OCI-LY7 (cell line): ENCODE data around the gene STK4. TPM values are rescaled to one million over a fixed set of nuclear protein-coding genes. Genes with fewer than 3 reads are reported as not detected.

Source experiments
- BruUV-seq: library from RNA; stranded (reverse); fragments of 400-500 nt; replicated peaks from 2 replicates; lab custom pipeline; 2021; lab: Mats Ljungman, UMichigan
- CTCF ChIA-PET: fragments of 300-600 bp; sonication (Branson Sonifier 250); formaldehyde crosslinking; loops from one replicate; lab custom pipeline; 2022; ENCODE audit warnings: antibody characterized with exemption; ENCODE audit not compliant: unreplicated experiment; lab: Charles Lee
- POLR2A ChIA-PET: fragments of 300-600 bp; sonication (Branson Sonifier 250); formaldehyde crosslinking; loops from one replicate; lab custom pipeline; 2022; ENCODE audit warnings: antibody characterized with exemption; lab: Charles Lee
- DNase-seq: peaks from one replicate; pipeline ENCODE4 v3.0.0-alpha.2; 2015; ENCODE audit warnings: low spot score
- H2AFZ ChIP-seq: fragments of 200-600 bp; sonication (generic), shearing (Covaris generic); 2 replicates; pipeline ENCODE4 v1.6.1; 2014; ENCODE audit warnings: mild to moderate bottlenecking, antibody characterized with exemption, low read length, moderate library complexity
- H3K27ac ChIP-seq: fragments of 200-600 bp; sonication (generic); 2 replicates; pipeline ENCODE4 v1.5.1; 2014; ENCODE audit warnings: mixed run types, low read depth, mild to moderate bottlenecking, moderate library complexity, low read length, inconsistent platforms; ENCODE audit not compliant: poor library complexity, severe bottlenecking
- H3K36me3 ChIP-seq: fragments of 200-600 bp; sonication (generic); 2 replicates; pipeline ENCODE4 v1.6.1; 2014; ENCODE audit warnings: mild to moderate bottlenecking, antibody characterized with exemption, low read length, moderate library complexity, mixed read lengths; ENCODE audit not compliant: insufficient read depth
- H3K4me1 ChIP-seq: fragments of 200-600 bp; sonication (generic); 2 replicates; pipeline ENCODE4 v1.5.1; 2014; ENCODE audit warnings: mild to moderate bottlenecking, low read length; ENCODE audit not compliant: insufficient read depth, poor library complexity, severe bottlenecking
- H3K4me2 ChIP-seq: fragments of 200-600 bp; sonication (generic); 2 replicates; pipeline ENCODE4 v1.6.1; 2014; ENCODE audit warnings: mild to moderate bottlenecking, low read length
- H3K4me3 ChIP-seq: fragments of 200-600 bp; sonication (generic); 2 replicates; pipeline ENCODE4 v1.5.1; 2014; ENCODE audit warnings: mild to moderate bottlenecking, low read depth, low read length; ENCODE audit not compliant: poor library complexity, severe bottlenecking
- H3K79me2 ChIP-seq: fragments of 200-600 bp; sonication (generic); 2 replicates; pipeline ENCODE4 v1.6.1; 2016; ENCODE audit warnings: low read depth, mild to moderate bottlenecking, low read length, moderate library complexity, mixed read lengths; ENCODE audit not compliant: insufficient read depth
- H3K9me2 ChIP-seq: fragments of 200-600 bp; sonication (generic); 2 replicates; pipeline ENCODE4 v1.6.1; 2016; ENCODE audit warnings: mild to moderate bottlenecking, low read length, mixed read lengths; ENCODE audit not compliant: insufficient read depth
- H3K9me3 ChIP-seq: fragments of 200-600 bp; sonication (generic); 2 replicates; pipeline ENCODE4 v1.6.1; 2014; ENCODE audit warnings: mild to moderate bottlenecking, mixed run types, low read length, mixed read lengths
- H4K20me1 ChIP-seq: fragments of 200-600 bp; sonication (generic); 2 replicates; pipeline ENCODE4 v1.6.1; 2014; ENCODE audit warnings: mild to moderate bottlenecking, antibody characterized with exemption, low read length, moderate library complexity, mixed read lengths; ENCODE audit not compliant: insufficient read depth
- CTCF ChIP-seq: fragments of 200-600 bp; sonication (generic); conservative IDR thresholded peaks from 2 replicates; pipeline ENCODE4 v1.5.1; 2014; ENCODE audit warnings: mild to moderate bottlenecking, antibody characterized with exemption, low read length, moderate library complexity, mixed read lengths
- EZH2phosphoT487 ChIP-seq: fragments of 200-600 bp; sonication (generic); IDR thresholded peaks from 2 replicates; pipeline ENCODE4 v1.6.1; 2018; ENCODE audit warnings: low read depth, borderline replicate concordance, mild to moderate bottlenecking, mixed run types, antibody characterized with exemption, low read length, moderate library complexity, mixed read lengths
- intact Hi-C: fragments of 100-400 bp; cut with micrococcal nuclease; formaldehyde crosslinking; loops from one replicate; pipeline ENCODE4 v1.10.0; 2022; ENCODE audit not compliant: unreplicated experiment
- total RNA-seq, 2 experiments: library from RNA; depleted of rRNA in 1 of 2; stranded (reverse); fragments of >200 nt in 1 of 2; shearing (Covaris generic) in 1 of 2; gene quantifications; 2 replicates each; pipeline ENCODE4 v1.2.3, GENCODE V29; 2014 to 2022

The STK4 gene
- total RNA-seq, 2 experiments from 2014 or later: 67.9 to 140 TPM

GRCh38 chr20:45017857-45018256 lies 51.5 kb downstream of the STK4 start:
- ChIA-PET CTCF (no interaction called here), POLR2A (no interaction called here)
- H3K27ac ChIP-seq: no peak overlapping the region

GRCh38 chr20:45019027-45019761 lies 52.9 kb downstream of the STK4 start:
- peaks cover 91% of the 10 kb centered on the region for H3K36me3 ChIP-seq
- no peak for DNase-seq
- no peaks in the 10 kb centered on the region for H3K9me3 ChIP-seq
- H4K20me1 ChIP-seq: no peaks in the 10 kb centered on the region
- ChIA-PET CTCF (no interaction called here), POLR2A (interaction anchor here (0.7 to 0.9 kb wide), 2 partner anchors 16 to 24 kb away, joined by 3 read pairs; no protein-coding TSS in a partner anchor)
- TF ChIP-seq CTCF (no peak), EZH2phosphoT487 (no peak)
- no peaks in the 10 kb centered on the region for H3K9me2 ChIP-seq
- H3K79me2 ChIP-seq: peaks cover 6% of the 10 kb centered on the region; the same call in 1 of the 2 replicates
- H3K27ac ChIP-seq: no peak overlapping the region
- no peaks in the 10 kb centered on the region for H3K4me1 ChIP-seq
- intact Hi-C loops: no loop called here
- H2AFZ ChIP-seq: no peak overlapping the region
- H3K4me2 ChIP-seq: no peak overlapping the region
- H3K4me3 ChIP-seq: no peak overlapping the region
- no TSS peak for BruUV-seq

More at GRCh38 chr20:45017857-45018256, 51.5 kb downstream of the STK4 start:
- Histone ChIP-seq H2AFZ (no peak overlapping the region), H3K9me2 (no peaks in the 10 kb centered on the region), H3K79me2 (peaks cover 15% of the 10 kb centered on the region; the same call in 1 of the 2 replicates), H3K4me1 (no peaks in the 10 kb centered on the region), H3K36me3 (peaks cover 89% of the 10 kb centered on the region), H3K4me2 (no peak overlapping the region), H3K4me3 (no peak overlapping the region), H3K9me3 (no peaks in the 10 kb centered on the region), H4K20me1 (no peaks in the 10 kb centered on the region)
- BruUV-seq: no TSS peak
- DNase-seq: no peak
- intact Hi-C loops: no loop called here
- no peak for TF ChIP-seq CTCF
- no peak for TF ChIP-seq EZH2phosphoT487

- H3K79me2 ChIP-seq: peaks cover 6% of the 10 kb centered on the region; the same call in 1 of the 2 replicates
- no peak overlapping the region for H3K27ac ChIP-seq
- H3K9me3 ChIP-seq: no peaks in the 10 kb centered on the region
- CTCF ChIA-PET: no interaction called here
- intact Hi-C loops: no loop called here
- POLR2A ChIA-PET: interaction anchor here (0.9 kb wide), 1 partner anchor 15 kb away, joined by 3 read pairs; no protein-coding TSS in a partner anchor
- peaks cover 93% of the 10 kb centered on the region for H3K36me3 ChIP-seq
- no peaks in the 10 kb centered on the region for H3K4me1 ChIP-seq
- no peaks in the 10 kb centered on the region for H4K20me1 ChIP-seq
- no peak overlapping the region for H2AFZ ChIP-seq
- TF ChIP-seq EZH2phosphoT487 (no peak), CTCF (no peak)
- H3K9me2 ChIP-seq: no peaks in the 10 kb centered on the region
- no peak overlapping the region for H3K4me3 ChIP-seq
- no peak overlapping the region for H3K4me2 ChIP-seq
- DNase-seq: no peak
- no TSS peak for BruUV-seq
Measured at GRCh38 chr20:45019762-45020123, 53.4 kb downstream of the STK4 start.
